Upper lobe of left lung (tissue), 6 donors: ENCODE results near the gene MFSD12. TPM values are rescaled to one million over a fixed set of nuclear protein-coding genes. Genes with fewer than 3 reads are reported as not detected.
A peak's percentile ranks its signal among the peaks of the same experiment; 100 is the strongest.

Source experiments
- ATAC-seq, 2 donors: fragments of 200-7000 bp; cut with Tn5 transposase; one replicate each; pipeline ENCODE4 v1.9.1; 2022; ENCODE audit warnings: mild to moderate bottlenecking in 2 of 2, moderate library complexity in 2 of 2; ENCODE audit not compliant: low FRiP score in 2 of 2
- DNase-seq, 2 donors: peaks; one replicate each; pipeline ENCODE4 v3.0.0-alpha.2; 2019 to 2020
- H3K27ac ChIP-seq, 4 donors: fragments of 200-600 bp; sonication (generic); one replicate each; pipeline ENCODE4 v1.5.1; 2016 to 2019
- H3K27me3 ChIP-seq, 4 donors: fragments of 200-600 bp; sonication (generic); one replicate each; pipeline ENCODE4 v1.5.1; 2017 to 2019
- H3K36me3 ChIP-seq, 4 donors: fragments of 200-600 bp; sonication (generic); one replicate each; pipeline ENCODE4 v1.5.1; 2016 to 2019
- H3K4me1 ChIP-seq, 4 donors: fragments of 200-600 bp; sonication (generic); one replicate each; pipeline ENCODE4 v1.5.1; 2018 to 2019
- H3K4me3 ChIP-seq, 4 donors: fragments of 200-600 bp; sonication (generic); one replicate each; pipeline ENCODE4 v1.5.1; 2017 to 2019; ENCODE audit warnings: mild to moderate bottlenecking in 2 of 4, moderate library complexity in 1 of 4
- H3K9me3 ChIP-seq, 4 donors: fragments of 200-600 bp; sonication (generic); one replicate each; pipeline ENCODE4 v1.5.1; 2018 to 2019
- EP300 ChIP-seq, 4 donors: sonication (generic); formaldehyde crosslinking; IDR thresholded peaks; one replicate each; pipeline ENCODE4 v1.5.1; 2017; ENCODE audit warnings: antibody characterized with exemption in 4 of 4, control low read depth in 2 of 4
- POLR2A ChIP-seq, 4 donors: fragments of 450-650 bp; IDR thresholded peaks; one replicate each; pipeline ENCODE4 v1.5.1; 2016 to 2017; ENCODE audit warnings: antibody characterized with exemption in 4 of 4, mild to moderate bottlenecking in 2 of 4
- POLR2AphosphoS5 ChIP-seq, 2 donors: sonication (generic); formaldehyde crosslinking; IDR thresholded peaks; one replicate each; pipeline ENCODE4 v1.5.1; 2017; ENCODE audit warnings: antibody characterized with exemption in 2 of 2
- WGBS, 2 donors: methylation state at CpG; one replicate each; pipeline ENCODE4 v1.1.5; 2017 to 2018; 5-methylcytosine and 5-hydroxymethylcytosine counted together
- total RNA-seq, 6 donors: library from RNA; depleted of rRNA in 4 of 6; stranded (reverse); fragments of >200 nt in 4 of 6; gene quantifications; one replicate each; pipeline versions ENCODE4 v1.1.0 to v1.2.1, GENCODE V29; 2016 to 2021
- TF ChIP-seq, protein P1 (sequence below), 6 experiments: fragments of 450-650 bp in 4 of 6; fragments of 200-600 bp in 2 of 6; sonication (generic) in 2 of 6; IDR thresholded peaks; one replicate each; pipeline ENCODE4 v1.5.1; 2016 to 2019; ENCODE audit warnings: antibody characterized with exemption in 6 of 6
- donor health status: DM: no; HTN: no; CAD: no; lungs with moderate emphysema.
- donor health status: DM: no; HTN: yes; CAD: no; lungs with severe emphysema.

Gene MFSD12
- total RNA-seq, 6 donors from 2014 or later = 44.2 to 178 (median 96.0) TPM

DNA sequence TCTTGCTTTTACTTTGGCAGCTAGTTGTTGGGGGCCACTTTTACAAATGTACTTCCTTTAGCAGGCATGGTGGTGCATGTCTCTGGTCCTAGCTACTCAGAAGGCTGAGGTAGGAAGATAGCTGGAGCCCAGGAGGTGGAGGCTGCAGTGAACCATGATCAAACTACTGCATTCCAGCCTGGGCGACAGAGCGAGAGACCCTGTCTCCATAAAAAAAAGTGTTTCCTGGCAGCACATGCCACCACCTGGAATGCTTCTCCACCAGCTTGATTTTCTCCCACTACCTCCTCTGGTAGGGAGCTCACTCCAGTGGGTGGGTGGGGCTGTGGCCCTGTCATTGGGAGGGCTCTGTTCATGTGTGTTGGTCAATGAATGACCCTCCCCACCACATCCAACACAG lies 38.7 kb downstream of the MFSD12 start:
- peaks cover 6 to 15% (median 10%) of the 10 kb centered on the region in 4 donors for H3K4me1 ChIP-seq
- WGBS, 2 donors = 86 to 97% methylated on average over 2 of the region's 2 CpGs
- H3K27me3 ChIP-seq = no peaks in the 10 kb centered on the region
- no peak for TF ChIP-seq POLR2AphosphoS5 (IDR thresholded peaks at IDR 0.05)
- no peak for TF ChIP-seq EP300 (IDR thresholded peaks at IDR 0.05)
- TF ChIP-seq, protein P1, sequence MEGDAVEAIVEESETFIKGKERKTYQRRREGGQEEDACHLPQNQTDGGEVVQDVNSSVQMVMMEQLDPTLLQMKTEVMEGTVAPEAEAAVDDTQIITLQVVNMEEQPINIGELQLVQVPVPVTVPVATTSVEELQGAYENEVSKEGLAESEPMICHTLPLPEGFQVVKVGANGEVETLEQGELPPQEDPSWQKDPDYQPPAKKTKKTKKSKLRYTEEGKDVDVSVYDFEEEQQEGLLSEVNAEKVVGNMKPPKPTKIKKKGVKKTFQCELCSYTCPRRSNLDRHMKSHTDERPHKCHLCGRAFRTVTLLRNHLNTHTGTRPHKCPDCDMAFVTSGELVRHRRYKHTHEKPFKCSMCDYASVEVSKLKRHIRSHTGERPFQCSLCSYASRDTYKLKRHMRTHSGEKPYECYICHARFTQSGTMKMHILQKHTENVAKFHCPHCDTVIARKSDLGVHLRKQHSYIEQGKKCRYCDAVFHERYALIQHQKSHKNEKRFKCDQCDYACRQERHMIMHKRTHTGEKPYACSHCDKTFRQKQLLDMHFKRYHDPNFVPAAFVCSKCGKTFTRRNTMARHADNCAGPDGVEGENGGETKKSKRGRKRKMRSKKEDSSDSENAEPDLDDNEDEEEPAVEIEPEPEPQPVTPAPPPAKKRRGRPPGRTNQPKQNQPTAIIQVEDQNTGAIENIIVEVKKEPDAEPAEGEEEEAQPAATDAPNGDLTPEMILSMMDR (IDR thresholded peaks at IDR 0.05) = no peak
- no peak for DNase-seq
- H3K36me3 ChIP-seq = peaks cover 3 to 36% (median 23%) of the 10 kb centered on the region in 4 donors
- H3K27ac ChIP-seq = no peak overlapping the region
- H3K9me3 ChIP-seq = no peaks in the 10 kb centered on the region
- ATAC-seq = no peak
- no peak overlapping the region for H3K4me3 ChIP-seq

DNA sequence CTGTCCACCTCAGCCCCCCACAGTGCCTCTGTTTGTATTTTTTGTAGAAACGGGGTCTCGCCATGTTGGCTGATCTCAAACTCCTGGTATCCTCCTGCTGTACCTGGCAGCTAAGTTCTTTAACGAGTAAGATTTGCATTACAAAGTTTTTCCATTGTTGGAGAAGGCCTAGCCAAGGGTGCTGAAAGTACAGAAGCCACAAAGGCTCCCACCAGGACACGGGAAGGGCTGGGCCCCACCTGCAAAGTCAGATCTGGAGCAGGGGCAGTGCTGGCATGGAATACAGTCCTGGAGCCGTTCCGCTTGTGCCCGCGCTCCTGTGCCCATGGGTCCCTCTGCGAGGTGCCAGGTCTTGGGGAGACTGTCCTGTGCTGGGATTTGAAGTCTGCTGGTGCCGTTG lies 39.1 kb downstream of the MFSD12 start:
- H3K27me3 ChIP-seq = no peaks in the 10 kb centered on the region
- peaks cover 3 to 32% (median 19%) of the 10 kb centered on the region in 4 donors for H3K36me3 ChIP-seq
- ATAC-seq (no peak), DNase-seq (peak in 1 of 2 donors; percentile 43)
- WGBS, 2 donors = 86 to 95% methylated on average over 9 to 10 of the region's 10 CpGs
- no peak overlapping the region for H3K27ac ChIP-seq
- H3K9me3 ChIP-seq = no peaks in the 10 kb centered on the region
- H3K4me1 ChIP-seq = peaks cover 6 to 15% (median 10%) of the 10 kb centered on the region in 4 donors
- TF ChIP-seq POLR2A (IDR thresholded peaks at IDR 0.05) (no peak), POLR2AphosphoS5 (IDR thresholded peaks at IDR 0.05) (no peak), EP300 (IDR thresholded peaks at IDR 0.05) (no peak)
- TF ChIP-seq, protein P1 (IDR thresholded peaks at IDR 0.05) = no peak
- H3K4me3 ChIP-seq = no peak overlapping the region

- H3K4me1 ChIP-seq = peaks cover 6 to 21% (median 10%) of the 10 kb centered on the region in 4 donors
- TF ChIP-seq, protein P1 (IDR thresholded peaks at IDR 0.05) = no peak
- TF ChIP-seq POLR2A (IDR thresholded peaks at IDR 0.05) (no peak), EP300 (IDR thresholded peaks at IDR 0.05) (no peak), POLR2AphosphoS5 (IDR thresholded peaks at IDR 0.05) (no peak)
- ATAC-seq (no peak), DNase-seq (no peak)
- no peaks in the 10 kb centered on the region for H3K27me3 ChIP-seq
- no peak overlapping the region for H3K4me3 ChIP-seq
- H3K36me3 ChIP-seq = peaks cover 0 to 27% (median 15%) of the 10 kb centered on the region in 4 donors
- H3K9me3 ChIP-seq = no peaks in the 10 kb centered on the region
- WGBS, 2 donors = 81 to 83% methylated on average over 2 of the region's 2 CpGs
- H3K27ac ChIP-seq = no peak overlapping the region
Measured at GRCh38 chr19:3517638-3518037, 39.7 kb downstream of the MFSD12 start.

GRCh38 chr19:3516675-3517207 lies 40.6 kb downstream of the MFSD12 start:
- ATAC-seq = no peak

More at GRCh38 chr19:3516675-3517207, 40.6 kb downstream of the MFSD12 start:
- Histone ChIP-seq H3K27ac (no peak overlapping the region), H3K36me3 (peaks cover 0 to 20% (median 10%) of the 10 kb centered on the region in 4 donors), H3K4me1 (peaks cover 6 to 26% (median 10%) of the 10 kb centered on the region in 4 donors), H3K4me3 (no peak overlapping the region), H3K27me3 (no peaks in the 10 kb centered on the region), H3K9me3 (no peaks in the 10 kb centered on the region)
- 73 to 83% methylated on average over 3 to 12 of the region's 15 CpGs for WGBS, 2 donors
- TF ChIP-seq POLR2AphosphoS5 (IDR thresholded peaks at IDR 0.05) (no peak), EP300 (IDR thresholded peaks at IDR 0.05) (no peak), POLR2A (IDR thresholded peaks at IDR 0.05) (no peak)
- TF ChIP-seq, protein P1 (IDR thresholded peaks at IDR 0.05) = no peak
- DNase-seq = peak in 1 of 2 donors; percentile 56
